ENCODE data around the gene CEP41.
"Not testable (repeated sequence)": the region's sequence is repeated elsewhere in the genome, so short reads cannot be mapped to it uniquely, and the experiment has no call there.

The CEP41 gene

DNA sequence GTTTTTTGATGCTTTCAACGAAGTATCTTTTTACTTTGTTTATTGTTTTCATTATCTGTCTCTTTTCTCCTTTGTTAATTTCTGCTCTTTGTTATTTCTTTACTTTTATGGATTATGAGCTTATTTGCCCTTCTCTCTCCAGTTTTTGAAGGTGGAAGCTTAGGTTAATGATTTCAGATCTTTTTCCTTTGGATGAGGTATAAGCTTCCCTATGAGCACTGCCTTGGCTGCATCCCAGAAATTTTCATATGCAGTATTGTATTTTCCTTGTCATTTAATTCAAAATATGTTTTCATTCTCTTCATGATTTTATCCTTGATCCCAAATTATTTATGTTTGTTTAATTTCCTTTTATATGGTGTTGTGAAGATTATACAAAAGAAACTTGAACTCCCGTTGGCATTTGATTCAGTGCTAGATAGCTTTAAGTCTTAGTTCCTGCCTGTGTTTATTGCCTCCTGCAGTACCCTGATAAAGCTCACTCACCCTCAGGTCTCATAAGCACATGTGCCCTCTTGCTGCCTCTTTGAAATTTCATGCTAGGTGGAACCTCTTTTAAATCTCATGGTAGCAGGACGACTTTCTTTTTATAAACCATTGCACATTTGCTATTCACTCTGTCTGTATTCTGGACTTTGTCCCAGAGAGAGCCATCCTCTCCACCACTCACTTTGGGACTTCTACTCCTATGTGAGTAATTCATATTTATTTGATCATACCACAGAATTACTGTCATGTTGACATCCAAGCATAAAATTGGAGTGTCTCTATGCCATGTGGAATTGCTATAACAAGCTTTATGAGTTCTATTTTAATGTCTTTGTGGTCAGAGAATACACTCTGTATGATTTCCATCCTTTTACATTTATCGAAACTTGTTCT, 23.0 kb upstream of the CEP41 start:
- no peak for DNase-seq (ENCODE audit: low read depth in 2 of 2, low spot score in 1 of 2)

DNA sequence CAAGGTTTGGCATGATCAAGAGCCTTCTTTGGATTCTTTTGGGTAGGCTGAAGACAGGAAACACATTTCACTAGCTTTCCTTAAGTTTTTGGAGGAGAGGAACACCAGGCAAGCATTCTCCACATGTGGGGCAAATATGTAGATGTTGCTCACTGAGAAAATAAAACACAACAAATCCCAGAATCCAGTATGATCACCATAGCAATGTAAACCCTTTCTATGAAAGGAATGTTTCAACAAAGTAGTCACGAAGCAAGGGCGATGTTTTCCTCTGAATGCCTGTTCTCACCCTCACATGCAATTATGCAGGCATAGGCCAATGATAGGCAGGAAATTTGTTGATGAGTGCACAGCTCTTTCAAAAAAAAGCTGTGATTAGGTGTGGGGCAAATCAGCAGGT, 20.5 kb upstream of the CEP41 start:
- no peak for DNase-seq (ENCODE audit: low read depth in 2 of 2, low spot score in 1 of 2)

DNA sequence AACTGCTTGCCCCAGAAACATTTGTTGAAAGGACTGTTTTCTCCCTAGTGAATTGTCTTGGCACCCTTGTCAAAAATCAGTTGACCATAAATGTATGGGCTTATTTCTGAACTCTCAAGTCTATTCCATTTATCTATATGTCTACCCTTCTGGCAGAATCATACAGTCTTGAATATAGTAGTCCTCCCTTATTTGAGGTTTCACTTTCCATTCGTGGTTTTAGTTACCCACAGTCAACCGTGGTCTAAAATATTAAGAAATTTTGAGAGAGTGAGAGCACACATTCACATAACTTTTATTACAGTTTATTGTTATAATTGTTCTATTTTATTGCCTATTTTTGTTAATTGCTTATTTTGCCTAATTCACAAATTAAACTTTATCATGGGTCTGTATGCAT, 17.4 kb upstream of the CEP41 start:
- no peak for DNase-seq (ENCODE audit: low read depth in 2 of 2, low spot score in 1 of 2)

DNA sequence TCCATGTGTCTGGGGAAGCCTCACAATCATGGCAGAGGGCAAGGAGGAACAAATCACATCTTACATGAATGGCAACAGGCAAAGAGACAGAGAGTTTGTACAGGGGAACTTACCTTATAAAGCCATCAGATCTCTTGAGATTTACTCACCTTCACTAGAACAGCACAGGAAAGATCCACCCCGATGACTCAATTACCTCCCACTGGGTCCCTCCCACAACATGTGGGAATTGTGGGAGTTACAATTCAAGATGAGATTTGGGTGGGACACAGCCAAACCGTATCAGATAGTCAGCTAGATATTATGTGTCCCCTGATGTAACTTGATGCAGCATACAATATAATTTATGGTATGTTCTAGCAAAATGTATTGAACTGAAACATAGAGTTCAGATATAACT, 14.1 kb upstream of the CEP41 start:
- no peak for DNase-seq (ENCODE audit: low read depth in 2 of 2, low spot score in 1 of 2)

DNA sequence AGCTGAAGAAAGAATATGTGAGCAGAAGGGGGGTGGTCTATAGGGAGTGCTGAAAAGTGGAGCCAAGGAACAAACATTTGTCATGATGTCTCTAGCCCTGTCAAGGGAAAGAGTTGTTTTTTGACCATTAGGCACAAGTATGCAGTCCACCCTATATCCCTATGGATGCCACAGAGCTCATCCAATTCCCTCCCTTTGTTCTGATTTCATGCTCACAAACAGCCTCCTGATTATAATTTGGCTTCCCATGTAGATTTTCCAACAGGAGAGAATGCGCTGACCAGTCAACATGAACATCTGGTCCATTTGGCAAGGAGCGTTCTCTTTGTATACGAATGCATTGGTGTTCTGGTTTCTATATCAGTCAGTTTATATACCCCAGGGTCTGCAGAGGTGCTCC, 12.1 kb upstream of the CEP41 start:
- DNase-seq (ENCODE audit: low read depth in 2 of 2, low spot score in 1 of 2), result no peak

DNA sequence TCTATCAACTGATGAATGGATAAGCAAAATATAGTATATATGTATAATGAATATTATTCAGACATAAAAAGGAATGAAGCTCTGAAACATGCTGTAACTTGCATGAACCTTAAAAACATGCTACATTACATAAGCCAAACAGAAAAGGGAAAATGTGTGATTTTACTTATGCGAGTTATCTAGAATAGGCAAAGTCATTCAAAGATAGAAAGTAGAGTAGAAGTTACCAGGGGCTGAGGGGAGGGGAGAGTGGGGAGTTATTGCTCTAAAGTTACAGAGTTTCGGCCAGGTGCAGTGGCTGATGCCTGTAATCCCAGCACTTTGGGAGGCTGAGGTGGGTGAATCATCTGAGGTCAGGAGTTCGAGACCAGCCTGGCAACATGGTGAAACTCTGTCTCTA, 10.5 kb upstream of the CEP41 start:
- DNase-seq (ENCODE audit: low read depth in 2 of 2, low spot score in 1 of 2), result not testable (repeated sequence)

DNA sequence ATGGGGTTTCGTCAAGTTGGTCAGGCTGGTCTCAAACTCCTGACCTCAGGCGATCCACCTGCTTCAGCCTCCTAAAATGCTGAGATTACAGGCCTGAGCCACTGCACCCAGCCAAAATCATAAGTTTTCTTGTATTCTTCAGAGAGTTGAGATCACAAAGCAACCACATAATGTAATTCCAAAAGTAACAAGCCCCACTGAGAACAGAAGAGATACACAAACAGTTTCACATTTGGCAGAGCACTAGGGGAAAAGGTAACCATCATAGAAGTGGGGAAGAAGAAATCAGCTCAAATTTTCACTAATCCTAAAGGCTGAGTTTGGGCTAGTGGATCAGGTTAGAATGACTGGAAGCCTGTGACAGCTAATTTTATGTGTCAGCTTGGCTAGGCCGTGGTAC, 5.4 kb upstream of the CEP41 start:
- no peak for DNase-seq (ENCODE audit: low read depth in 2 of 2, low spot score in 1 of 2)

DNA sequence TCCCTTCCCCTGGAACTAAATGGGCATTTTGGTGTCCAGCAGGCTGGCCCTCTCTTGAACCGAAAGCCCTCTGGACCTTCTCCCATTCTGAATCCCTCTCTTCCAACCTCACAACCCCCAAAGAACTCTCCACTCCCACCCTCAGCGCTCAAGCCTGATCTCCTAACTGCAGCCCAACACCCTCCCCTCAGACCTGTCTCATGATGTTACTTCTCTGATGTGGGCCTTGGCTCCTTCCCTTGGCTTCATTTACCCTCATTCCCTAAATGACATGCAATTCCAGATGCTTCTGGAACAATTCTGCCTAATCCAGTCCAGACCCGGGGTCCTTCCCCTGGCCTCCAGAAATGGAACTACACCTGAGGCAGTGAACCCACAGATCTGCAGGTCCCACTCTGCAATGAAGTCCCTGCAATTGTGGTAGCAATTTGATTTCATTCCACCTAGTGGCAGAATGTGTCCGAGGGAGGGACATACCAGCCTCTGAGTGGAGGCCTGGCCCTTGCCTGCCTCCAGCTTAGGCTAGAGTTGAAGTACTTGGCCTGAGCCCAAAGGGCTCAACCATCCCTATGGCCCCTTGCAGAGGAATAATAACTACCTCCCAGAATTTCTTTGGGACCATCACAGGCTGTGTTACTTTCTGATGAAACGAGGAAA, 4.1 kb upstream of the CEP41 start:
- no peak for DNase-seq (ENCODE audit: low read depth in 2 of 2, low spot score in 1 of 2)

DNA sequence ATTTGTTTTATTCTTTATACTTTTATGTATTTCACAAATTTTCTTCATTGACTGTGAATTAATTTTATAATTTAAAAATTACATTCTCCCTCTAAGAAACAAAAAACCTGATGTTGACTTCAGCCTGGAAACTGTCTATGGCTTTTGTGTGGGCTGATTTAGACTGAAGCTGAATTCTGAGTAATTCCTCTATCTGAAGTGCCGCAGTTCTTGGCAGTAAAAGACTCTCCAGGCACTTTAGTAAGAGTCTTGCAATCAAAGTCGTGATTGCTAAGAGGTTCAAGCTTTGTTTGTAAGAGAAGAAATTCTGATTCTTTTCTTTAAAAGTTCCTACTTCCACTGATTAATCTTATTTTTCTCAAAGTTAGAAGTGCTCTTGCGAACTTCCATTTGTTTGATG, 3.4 kb upstream of the CEP41 start:
- no peak for DNase-seq (ENCODE audit: low read depth in 2 of 2, low spot score in 1 of 2)

DNA sequence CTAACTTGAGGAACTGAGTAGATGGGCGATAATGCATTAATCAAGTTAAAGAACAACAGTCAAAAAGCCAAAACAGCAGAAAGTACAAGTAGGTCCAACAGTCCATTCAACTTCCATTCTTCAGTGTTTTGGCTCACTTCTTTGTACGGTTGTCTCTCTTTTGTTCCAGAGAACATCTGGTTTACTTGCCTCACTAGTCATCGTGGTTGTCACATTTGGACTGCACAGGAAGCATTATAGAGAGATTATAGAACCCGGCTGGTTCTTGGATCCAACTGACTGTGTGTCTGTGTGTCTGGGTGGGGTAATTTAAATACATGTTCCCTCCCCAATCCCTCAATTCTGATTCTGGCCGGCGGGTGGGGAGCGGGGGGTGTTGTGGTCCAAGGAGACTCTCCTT, 1.8 kb upstream of the CEP41 start:
- DNase-seq (ENCODE audit: low read depth in 2 of 2, low spot score in 1 of 2), result no peak

DNA sequence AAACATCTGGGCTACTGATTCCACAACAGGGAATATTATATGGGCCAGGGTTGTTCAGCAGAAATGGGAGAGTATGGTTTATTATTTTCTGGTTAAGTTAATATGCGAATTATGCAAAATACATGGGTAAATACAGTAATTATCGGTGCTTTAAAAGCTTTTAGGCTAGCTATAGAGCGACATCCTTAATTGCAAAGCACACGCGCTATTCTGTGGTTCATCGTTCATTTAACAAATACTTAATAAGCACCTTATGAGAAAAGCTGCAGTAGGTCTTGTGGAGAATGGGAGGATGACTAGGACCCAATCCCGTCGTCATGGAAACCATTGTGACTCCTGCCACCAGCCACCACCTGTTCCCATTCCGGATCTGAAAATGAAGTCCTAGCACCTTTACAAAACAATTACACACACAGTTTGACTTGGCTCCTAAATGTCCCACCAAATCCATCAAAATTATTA, 623 bp upstream of the CEP41 start:
- DNase-seq (ENCODE audit: low read depth in 2 of 2, low spot score in 1 of 2), result no peak

DNA sequence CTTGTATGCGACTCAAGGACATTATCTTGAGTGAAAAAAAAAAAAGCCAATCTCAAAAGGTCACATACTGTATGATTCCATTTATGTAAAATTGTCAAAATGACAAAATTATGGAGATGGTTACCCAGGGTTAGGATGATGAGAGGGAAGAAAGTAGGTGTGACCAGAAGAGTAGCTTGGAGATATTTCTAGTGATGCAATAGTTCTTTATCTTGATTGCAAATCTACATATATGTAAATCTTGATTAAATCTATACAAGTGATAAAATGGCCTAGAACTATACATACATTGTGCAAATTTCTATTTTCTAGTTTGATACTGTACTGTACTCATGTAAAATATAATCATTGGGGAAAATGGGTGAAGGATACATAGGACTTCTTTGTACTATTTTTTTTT, 4.6 kb downstream of the CEP41 start:
- DNase-seq (ENCODE audit: low read depth in 2 of 2, low spot score in 1 of 2), result no peak

DNA sequence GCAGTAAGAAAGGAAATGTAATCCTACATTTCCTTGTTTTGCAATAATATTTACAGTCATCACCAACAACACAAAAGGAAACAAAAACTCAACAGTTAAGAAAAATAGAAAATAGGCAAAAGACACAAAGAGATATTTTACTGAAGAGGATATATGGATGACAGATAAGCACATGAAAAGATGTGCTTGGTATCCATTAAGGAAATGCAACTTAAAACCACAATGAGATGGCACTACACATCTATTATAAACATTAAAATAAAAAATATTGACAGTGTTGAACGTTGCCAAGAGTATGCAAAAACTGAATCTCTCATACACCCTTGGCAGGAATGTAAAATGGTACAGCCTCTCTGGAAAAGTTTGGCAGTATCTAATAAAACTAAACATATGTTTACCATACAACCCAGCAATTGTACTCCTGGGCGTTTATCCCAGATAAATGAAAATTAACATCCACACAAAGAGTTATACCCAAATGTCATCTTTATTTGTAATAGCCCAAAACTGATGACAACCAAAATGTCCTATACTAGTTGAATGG, 5.4 kb downstream of the CEP41 start:
- no peak for DNase-seq (ENCODE audit: low read depth in 2 of 2, low spot score in 1 of 2)

DNA sequence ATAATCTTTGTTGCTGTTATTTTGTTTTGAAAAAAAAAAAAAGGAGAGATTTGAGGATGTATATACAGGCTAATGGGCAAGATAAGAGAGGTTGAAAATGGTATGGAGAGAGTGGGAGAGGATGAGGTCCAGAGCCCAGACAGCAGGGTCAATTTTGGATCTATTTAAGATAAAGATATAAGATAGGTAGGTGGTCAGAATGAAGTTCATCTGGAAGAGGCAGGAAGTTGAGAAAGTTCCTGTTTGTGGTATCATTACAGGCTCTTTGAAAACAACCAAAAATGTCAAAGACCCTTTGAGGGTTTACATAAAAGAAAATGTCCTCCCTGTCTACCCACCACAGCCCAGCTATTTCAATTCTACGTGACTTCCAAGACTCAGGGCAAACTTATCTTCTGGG, 7.5 kb downstream of the CEP41 start:
- no peak for DNase-seq (ENCODE audit: low read depth in 2 of 2, low spot score in 1 of 2)

DNA sequence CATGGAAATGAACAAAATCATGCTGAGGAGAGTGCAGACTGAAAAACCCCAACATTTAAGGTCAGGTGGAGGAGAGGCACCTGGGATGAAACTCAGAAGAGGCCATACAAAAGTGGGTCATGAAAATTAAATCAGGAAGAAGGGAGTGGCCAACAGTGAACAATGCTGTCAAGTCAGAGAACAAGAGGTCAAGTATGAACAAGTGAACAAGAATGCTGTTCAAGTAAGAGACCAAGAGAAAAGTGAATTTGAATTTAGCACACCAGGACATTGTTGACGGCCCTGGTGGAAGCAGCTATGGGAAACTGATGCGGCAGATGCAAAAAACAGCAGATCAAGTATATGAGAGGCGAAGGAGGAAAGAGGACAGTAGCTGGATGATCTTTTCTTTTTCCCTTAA, 7.9 kb downstream of the CEP41 start:
- DNase-seq (ENCODE audit: low read depth in 2 of 2, low spot score in 1 of 2), result no peak

DNA sequence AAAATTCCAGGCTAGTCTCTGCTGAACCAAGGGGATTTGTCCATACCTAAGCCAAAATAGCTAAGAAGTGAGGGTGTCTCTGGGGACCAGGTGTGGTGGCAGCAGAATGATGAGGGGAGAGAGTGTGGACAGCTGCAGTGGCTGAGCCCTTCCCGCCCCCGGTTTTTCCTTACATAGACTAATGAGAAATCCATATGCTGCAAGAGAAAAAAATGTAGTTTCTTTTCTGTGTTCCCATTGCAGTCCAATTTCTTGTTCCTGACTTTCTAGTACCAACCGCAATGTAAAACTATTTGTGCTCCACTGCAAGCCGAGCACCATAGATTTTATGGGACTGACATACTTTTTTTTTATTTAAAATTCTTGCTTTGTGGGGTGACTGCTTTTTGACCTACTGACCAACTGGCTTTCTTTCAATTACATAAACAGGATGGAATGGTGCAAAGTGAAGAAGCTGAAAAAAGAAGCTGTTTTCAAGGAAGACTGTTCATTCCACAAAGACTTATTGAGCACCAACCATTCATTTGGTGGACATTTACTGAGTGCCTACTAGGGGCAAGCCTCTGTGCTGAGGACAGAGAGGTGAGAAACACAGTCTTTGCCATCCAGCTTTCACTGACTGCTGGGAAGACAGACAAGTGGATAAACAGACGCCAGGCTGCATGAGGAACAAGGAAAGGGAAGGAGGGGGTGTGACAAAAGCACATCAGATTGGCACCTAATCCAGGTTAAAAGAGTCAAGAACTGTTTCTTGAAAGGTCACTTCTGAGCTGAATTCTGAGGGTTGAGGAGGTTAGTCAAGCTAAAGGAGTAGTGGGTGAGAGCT, 9.8 kb downstream of the CEP41 start:
- no peak for DNase-seq (ENCODE audit: low read depth in 2 of 2, low spot score in 1 of 2)

DNA sequence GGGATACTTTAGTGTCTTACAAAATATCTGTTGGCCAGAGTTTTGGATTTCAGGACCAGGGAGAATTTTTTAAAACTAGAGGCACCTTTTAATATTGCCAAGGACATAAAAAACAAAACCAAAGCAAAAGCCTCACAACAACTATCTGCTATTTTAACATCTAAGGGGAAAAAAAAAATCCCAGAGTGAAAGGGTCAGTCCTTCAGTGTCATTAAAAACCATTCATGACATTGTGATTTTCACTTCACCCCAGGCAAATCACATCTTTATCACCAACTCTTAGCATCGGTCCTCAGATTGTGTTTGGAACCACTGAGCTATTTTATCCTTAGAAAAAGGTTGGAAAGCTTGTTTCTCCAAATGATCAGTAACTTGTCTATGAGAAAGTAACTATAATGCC, 10.7 kb downstream of the CEP41 start:
- DNase-seq (ENCODE audit: low read depth in 2 of 2, low spot score in 1 of 2), result no peak

DNA sequence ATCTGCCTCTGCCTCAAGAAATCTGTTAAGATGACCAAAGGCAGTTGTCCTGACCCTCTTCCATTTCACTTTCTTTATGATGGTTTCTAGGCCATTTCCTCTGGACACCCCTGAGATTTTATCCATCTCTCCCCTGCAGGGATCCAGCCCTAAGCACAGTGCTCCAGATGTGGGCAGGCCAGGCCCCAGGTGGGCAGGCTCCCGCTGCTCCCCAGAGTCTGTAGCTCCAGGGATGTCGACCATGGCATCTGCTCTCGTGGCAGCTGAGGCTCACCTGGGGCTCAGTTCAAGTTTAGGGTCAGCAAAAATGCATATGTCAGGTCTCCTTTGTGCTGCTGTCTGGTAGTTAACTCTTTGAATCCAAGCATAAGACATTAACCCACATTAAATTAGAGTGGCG, 11.8 kb downstream of the CEP41 start:
- no peak for DNase-seq (ENCODE audit: low read depth in 2 of 2, low spot score in 1 of 2)

DNA sequence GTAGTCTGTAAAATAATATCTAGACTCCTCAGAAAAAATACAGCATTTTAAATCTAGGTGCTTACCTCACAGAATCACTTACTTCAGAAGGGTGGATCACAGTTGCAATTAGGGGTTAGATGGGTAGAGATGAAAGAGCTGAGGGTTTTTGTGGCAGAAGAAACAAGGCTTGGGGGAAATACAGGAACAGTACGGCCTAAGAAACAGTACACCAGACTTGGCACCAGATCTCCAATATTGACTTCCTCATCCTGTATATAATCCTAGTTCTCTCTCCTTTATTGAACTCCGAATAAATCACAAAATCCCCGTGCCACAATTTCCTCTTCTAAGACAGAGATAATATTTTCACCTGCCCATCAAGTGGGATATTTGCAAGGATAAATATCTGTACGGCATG, 14.3 kb downstream of the CEP41 start:
- DNase-seq (ENCODE audit: low read depth in 2 of 2, low spot score in 1 of 2), result no peak

DNA sequence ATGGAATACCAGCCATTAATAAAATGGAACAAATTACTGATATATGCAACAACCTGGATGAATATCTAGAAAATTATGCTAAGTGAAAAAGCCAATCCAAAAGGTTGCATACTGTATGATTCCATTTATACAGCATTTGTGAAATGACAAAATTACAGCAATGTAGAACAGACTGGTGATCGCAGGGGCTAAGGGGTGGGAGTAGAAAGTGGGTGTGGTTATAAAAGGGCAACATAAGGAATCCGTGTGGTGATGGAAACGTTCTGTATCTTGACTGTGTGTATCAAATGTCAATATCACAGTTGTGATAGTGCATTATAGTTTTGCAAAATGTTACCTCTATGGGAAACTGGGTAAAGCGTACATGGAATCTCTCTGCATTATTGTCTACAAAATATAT, 15.0 kb downstream of the CEP41 start:
- DNase-seq (ENCODE audit: low read depth in 2 of 2, low spot score in 1 of 2), result no peak

DNA sequence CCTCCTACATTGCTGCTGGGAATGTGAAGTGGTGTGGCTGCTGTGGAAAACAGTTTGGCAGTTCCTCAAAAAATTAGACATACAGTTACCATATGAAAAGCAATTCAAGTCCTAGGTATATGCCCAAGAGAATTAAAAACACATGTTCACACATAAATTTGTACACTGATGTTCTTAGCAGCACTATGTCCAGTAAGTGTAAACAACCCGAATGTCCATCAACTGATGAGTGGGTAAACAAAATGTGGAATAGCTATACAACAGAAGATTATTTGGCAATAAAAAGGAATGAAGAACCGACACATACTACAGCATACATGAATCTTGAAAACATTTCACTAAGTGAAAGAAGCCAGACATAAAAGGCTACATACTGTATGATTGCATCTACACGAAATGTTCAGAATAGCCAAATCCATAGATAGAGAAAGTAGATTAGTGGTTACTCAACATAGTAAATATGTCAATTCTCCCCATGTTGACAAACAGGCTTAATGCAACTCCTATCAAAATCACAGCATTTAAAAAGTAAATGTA, 17.2 kb downstream of the CEP41 start:
- no peak for DNase-seq (ENCODE audit: low read depth in 2 of 2, low spot score in 1 of 2)
